NT2/D1 (cell line): ENCODE measurements around the gene PUM1.

Experiments used
- YY1 ChIP-seq: IDR thresholded peaks from 2 replicates; pipeline ENCODE4 v1.6.1; 2011; ENCODE audit not compliant: insufficient read length, insufficient read depth
- ZNF274 ChIP-seq: IDR thresholded peaks from 2 replicates; pipeline ENCODE4 v1.6.1; 2011; ENCODE audit warnings: mild to moderate bottlenecking, low read depth, low read length

GRCh38 chr1:30909365-30910068, 156.0 kb downstream of the PUM1 start:
- TF ChIP-seq YY1: no peak
- no peak for TF ChIP-seq ZNF274
